Glutamatergic neuron (in vitro differentiated cells): ENCODE data around the gene BRINP2. TPM values are rescaled to one million over a fixed set of nuclear protein-coding genes. Genes with fewer than 3 reads are reported as not detected.

ENCODE experiments used
- DNase-seq: peaks from one replicate; pipeline ENCODE4 v3.0.0; 2022
- H3K27ac Mint-ChIP-seq: one replicate; pipeline ENCODE4 v1.8.0; 2020; ENCODE audit warnings: mild to moderate bottlenecking, mixed read lengths, inconsistent platforms; ENCODE audit not compliant: unreplicated experiment
- H3K27me3 Mint-ChIP-seq: one replicate; pipeline ENCODE4 v1.8.0; 2020; ENCODE audit warnings: mild to moderate bottlenecking, moderate library complexity, mixed read lengths, inconsistent platforms; ENCODE audit not compliant: unreplicated experiment
- H3K36me3 Mint-ChIP-seq: one replicate; pipeline ENCODE4 v1.8.0; 2020; ENCODE audit warnings: mild to moderate bottlenecking, mixed read lengths, inconsistent platforms; ENCODE audit not compliant: unreplicated experiment
- H3K4me1 Mint-ChIP-seq: one replicate; pipeline ENCODE4 v1.8.0; 2020; ENCODE audit warnings: mild to moderate bottlenecking, low read depth, mixed read lengths, inconsistent platforms; ENCODE audit not compliant: unreplicated experiment
- H3K4me3 Mint-ChIP-seq: one replicate; pipeline ENCODE4 v1.8.0; 2020; ENCODE audit warnings: mild to moderate bottlenecking, mixed read lengths, inconsistent platforms; ENCODE audit not compliant: unreplicated experiment
- H3K9me3 Mint-ChIP-seq: one replicate; pipeline ENCODE4 v1.8.0; 2020; ENCODE audit warnings: mild to moderate bottlenecking, moderate library complexity, mixed read lengths, inconsistent platforms; ENCODE audit not compliant: unreplicated experiment
- CTCF ChIP-seq: fragments of 200-600 bp; sonication (generic); IDR thresholded peaks from one replicate; pipeline ENCODE4 v1.5.0; 2021; ENCODE audit not compliant: partially characterized antibody, unreplicated experiment
- total RNA-seq: library from RNA; stranded (reverse); fragmentation: NEBNext Ultra II Directional; extraction: Animal tissue kit (Norgen Biotek cat#: 25700); gene quantifications from one replicate; pipeline ENCODE4 v1.2.1, GENCODE V29; 2021; ENCODE audit not compliant: unreplicated experiment

The BRINP2 gene
- total RNA-seq, 1 donor from 2014 or later, result 1.7 TPM

GRCh38 chr1:177145106-177146070 is 25.4 kb upstream of the BRINP2 start:
- no peak for DNase-seq
- Mint-ChIP-seq H3K27me3 (no peaks in the 10 kb centered on the region), H3K4me1 (peaks cover 13% of the 10 kb centered on the region), H3K4me3 (no peak overlapping the region), H3K36me3 (no peaks in the 10 kb centered on the region), H3K9me3 (peaks cover 3% of the 10 kb centered on the region), H3K27ac (no peak overlapping the region)
- TF ChIP-seq CTCF, result no peak

- peaks cover 3% of the 10 kb centered on the region for H3K9me3 Mint-ChIP-seq
- H3K27me3 Mint-ChIP-seq, result no peaks in the 10 kb centered on the region
- TF ChIP-seq CTCF, result no peak
- peaks cover 13% of the 10 kb centered on the region for H3K4me1 Mint-ChIP-seq
- H3K36me3 Mint-ChIP-seq, result no peaks in the 10 kb centered on the region
- no peak overlapping the region for H3K4me3 Mint-ChIP-seq
- DNase-seq, result no peak
- H3K27ac Mint-ChIP-seq, result no peak overlapping the region
Measured at GRCh38 chr1:177146499-177146898, 24.3 kb upstream of the BRINP2 start.

GRCh38 chr1:177162243-177162642 is 8.5 kb upstream of the BRINP2 start:
- Mint-ChIP-seq H3K9me3 (no peaks in the 10 kb centered on the region), H3K4me3 (no peak overlapping the region), H3K27ac (no peak overlapping the region), H3K4me1 (no peaks in the 10 kb centered on the region), H3K27me3 (peaks cover 9% of the 10 kb centered on the region), H3K36me3 (peaks cover 5% of the 10 kb centered on the region)
- DNase-seq, result no peak
- no peak for TF ChIP-seq CTCF

GRCh38 chr1:177163844-177164379 is 6.8 kb upstream of the BRINP2 start:
- H3K27me3 Mint-ChIP-seq, result peaks cover 9% of the 10 kb centered on the region
- no peaks in the 10 kb centered on the region for H3K9me3 Mint-ChIP-seq
- peaks cover 5% of the 10 kb centered on the region for H3K36me3 Mint-ChIP-seq
- H3K4me1 Mint-ChIP-seq, result no peaks in the 10 kb centered on the region
- H3K4me3 Mint-ChIP-seq, result peak overlapping the region; percentile 95
- DNase-seq, result no peak
- TF ChIP-seq CTCF, result no peak
- peak overlapping the region; percentile 49 for H3K27ac Mint-ChIP-seq
